Medulla oblongata (tissue), 1 donor: Measurements from ENCODE around the gene TMEM120A.

ENCODE experiments used
- DNase-seq: peaks from one replicate; pipeline ENCODE4 v3.0.0-alpha.2; 2015; ENCODE audit errors: extremely low spot score

The TMEM120A gene

GRCh38 chr7:75960372-75960771 is 34.0 kb downstream of the TMEM120A start:
- DNase-seq: no peak

GRCh38 chr7:75958802-75959543 is 35.4 kb downstream of the TMEM120A start:
- no peak for DNase-seq

DNA sequence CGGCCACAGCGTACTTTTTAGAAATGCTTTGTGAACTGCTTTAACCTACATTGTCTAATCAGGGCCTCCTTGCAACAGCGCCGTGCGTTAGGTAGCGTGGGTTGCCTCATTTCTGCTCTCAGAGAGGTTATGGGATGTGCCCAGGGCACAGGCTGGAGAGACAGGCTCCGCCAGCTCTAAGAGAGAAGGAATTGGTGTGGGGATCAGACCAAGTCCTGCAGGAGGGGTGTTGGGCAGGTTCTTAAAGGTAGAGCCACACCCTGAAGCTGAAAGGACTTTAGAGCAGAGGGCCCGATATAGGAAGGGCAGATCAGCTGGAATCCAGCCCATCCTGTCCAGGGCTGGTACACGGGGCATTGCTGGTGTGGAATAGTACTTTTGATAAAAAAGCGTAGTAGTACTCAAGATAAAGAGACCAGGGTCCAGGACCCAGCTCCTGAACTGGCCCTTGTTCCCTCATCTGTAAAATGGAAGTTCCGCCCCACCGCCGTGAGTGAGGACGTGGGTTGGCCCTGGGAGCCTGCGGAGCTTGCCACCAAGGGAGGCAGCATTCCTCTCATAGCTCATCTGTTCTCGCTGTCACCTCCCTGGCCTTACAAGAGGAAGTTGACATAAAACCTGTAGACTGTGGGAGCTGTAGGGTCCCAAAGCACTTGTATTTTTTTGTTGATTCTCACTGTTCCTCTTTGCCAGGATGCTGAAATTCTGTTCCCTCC is 37.2 kb downstream of the TMEM120A start:
- DNase-seq: no peak

- peak; percentile 48 for DNase-seq
Observed at GRCh38 chr7:75955331-75955955, 39.0 kb downstream of the TMEM120A start.

- peak; percentile 62 for DNase-seq
Observed at GRCh38 chr7:75953931-75954330, 40.5 kb downstream of the TMEM120A start.

DNA sequence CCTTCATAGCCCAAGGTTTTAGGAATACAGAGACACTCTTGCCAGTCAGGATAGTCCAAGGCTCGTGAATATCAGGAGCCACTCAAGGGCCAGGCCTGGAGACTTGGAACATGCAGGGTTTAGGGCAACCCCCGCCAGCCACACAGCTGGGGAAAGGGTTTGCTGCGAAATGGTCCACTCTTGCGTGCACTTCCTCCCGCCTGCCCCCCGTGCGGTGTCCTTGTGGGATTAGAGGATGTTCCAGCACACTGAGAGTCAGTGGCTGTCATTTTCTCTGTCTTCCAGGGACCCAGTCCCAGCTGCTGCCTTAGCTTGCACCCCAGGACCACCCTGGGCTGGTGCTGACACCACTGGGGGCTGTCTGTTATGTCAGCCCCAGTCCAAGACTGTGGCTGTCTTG is 41.0 kb downstream of the TMEM120A start:
- DNase-seq: no peak

DNA sequence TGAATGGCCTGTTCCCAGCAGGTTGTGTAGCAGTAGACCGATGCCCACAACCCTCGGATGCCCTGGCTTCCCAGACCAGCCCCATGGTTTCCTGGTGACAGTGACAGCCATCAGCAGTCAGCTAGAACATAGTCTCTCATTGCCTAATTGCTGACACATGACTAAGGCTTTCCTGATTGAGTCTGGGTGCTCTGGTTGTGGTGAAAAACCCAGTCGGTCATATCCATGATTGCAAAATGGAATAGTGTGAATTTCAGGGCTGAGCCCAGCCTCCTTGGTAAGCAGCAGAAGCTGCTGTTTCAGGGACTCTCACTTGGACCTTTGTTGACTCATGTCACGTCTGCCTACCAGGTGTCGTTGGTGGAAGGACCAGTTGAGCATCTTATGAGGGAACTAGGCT is 42.9 kb downstream of the TMEM120A start:
- DNase-seq: no peak

DNA sequence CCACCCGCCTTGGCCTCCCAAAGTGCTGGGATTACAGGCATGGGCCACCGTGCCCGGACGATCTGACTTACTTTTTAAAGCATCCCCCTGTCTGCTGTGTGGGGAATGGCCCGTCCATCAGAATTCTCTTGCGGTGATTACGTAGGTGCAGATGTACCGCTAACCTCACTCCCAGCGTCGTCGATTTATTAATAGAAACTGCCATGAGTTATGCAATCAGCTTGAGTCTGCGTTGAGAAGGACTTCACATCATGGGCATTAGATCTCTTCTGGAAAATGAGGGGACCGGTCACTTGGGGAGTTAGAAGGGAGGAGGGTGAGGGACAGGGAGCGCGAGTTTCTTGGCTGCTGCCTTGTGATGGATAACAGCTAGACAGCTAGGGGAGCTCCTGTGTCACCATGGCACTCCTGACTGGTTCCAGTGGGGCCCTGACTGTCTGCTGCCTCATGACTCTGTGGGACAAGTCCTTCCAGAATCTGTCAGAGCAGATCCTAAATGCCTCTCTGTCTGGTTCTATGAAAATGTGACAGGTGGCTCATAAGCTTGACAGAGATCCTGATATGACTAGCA is 44.2 kb downstream of the TMEM120A start:
- no peak for DNase-seq

DNA sequence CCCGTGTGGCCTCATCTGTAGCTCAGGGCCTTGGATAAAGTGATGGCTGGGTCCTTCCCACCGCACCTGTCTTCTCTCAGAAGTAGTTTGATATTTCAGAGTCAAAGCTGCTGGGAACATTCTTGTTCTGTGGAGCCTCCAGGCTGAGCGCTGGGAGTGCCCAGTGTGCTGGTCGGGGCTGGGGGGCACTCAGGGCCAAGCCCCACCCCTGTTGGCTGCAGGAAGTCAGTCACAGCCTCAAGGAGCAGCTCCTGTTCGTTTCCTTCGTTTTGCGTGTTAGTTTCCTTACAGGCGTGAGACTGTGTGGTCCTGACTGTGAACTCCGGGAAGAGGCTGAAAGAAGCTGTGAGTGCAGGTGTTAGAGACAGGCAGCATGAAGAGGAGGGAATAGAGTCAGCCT is 46.2 kb downstream of the TMEM120A start:
- no peak for DNase-seq

- DNase-seq: no peak
Observed at GRCh38 chr7:75946207-75946855, 48.1 kb downstream of the TMEM120A start.

- no peak for DNase-seq
Observed at GRCh38 chr7:75945297-75946168, 48.9 kb downstream of the TMEM120A start.

DNA sequence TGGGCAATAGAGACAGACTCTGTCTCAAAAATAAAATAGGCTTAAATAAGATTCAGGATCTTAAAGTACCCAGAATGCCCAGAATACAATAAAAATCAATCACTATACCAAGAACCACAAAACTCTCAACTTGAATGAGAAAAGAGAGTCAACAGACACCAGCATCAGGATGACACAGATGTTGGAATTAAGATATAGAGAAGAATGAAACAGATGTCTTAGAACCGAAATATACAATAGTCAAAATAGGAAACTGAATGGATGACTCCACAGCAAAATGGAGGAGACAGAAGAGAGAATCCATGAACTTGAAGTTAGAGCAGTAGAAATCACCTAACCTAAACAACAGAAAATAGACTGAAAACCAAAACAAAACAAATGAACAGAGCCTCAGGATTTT is 49.9 kb downstream of the TMEM120A start:
- no peak for DNase-seq

- DNase-seq: no peak
Observed at GRCh38 chr7:75943864-75944263, 50.5 kb downstream of the TMEM120A start.

DNA sequence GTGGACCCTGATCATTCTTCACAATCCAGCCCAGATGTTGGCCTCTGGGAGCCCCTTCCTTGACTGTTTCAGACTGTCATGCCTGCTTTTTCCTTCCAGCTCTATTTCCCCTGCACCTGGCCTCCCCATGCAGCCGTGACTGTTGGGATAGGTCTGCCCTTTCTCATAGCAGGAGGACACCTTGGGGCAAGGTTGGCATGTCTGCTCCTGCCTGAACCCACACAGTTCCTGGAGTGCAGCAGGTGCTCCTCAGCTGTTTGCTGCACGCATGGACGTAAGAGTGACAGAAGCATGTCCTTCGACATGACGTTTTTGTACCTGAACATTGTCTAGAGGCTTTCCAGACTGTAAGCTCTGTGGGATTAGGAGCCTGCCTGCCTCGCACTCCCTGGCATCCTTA is 55.5 kb downstream of the TMEM120A start:
- no peak for DNase-seq

DNA sequence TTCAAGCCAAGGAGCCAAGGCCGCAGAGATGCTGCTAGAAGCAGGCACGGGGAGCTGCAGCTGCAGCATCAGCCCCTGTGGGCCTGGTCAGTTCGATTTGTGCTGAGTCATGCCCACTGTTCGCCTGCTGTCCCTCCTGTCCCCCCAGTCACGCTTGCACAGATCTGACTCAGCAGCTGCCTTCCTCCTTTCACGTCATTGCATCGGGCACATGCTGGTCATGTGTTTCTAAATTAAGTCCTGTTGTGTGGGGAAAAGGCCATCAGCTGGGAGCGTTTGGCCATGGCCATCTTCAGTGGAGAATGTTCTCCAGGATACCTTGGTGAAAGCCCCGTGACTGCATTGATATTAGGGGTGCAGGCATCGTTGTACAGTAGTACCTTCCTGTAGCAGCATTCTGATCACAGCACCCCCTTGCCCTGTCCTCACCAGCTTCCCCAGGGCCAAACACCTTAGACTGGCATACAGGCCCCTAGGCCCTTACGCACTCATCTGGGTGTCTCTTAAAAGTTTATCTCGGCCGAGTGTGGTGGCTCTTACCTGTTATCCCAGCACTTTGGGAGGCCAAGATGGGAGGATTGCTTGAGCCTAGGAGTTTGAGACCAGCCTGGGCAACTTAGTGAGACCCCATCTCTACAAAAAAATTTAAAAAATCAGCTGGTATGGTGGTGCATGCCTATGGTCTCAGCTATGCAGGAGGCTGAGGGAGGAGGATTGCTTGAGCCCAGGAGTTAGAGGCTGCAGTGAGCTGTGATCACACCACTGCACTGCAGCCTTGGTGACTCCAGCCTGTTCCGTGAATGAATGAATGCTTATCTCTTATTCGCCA is 56.2 kb downstream of the TMEM120A start:
- DNase-seq: peak; percentile 80
